ENCODE measurements around the gene OSBPL3.

Gene OSBPL3

DNA sequence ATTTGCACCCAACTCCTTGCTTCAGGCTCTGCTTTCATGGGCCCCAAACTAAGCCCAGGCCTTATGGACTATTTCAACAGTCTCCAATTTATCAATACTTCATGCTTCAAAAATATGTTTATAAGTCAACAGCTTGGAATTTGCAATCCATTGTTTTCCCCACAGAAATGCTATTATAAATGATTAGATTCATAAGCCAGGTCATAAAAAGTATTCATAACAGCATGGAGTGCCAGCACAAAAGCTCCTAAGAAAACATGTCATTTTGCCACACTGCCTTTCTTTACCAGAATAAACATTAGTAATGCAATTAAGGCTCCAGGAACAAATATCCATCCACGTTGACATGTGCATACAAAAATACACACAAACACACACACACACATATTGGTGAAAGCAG, 30.1 kb downstream of the OSBPL3 start:
- DNase-seq, result no peak

DNA sequence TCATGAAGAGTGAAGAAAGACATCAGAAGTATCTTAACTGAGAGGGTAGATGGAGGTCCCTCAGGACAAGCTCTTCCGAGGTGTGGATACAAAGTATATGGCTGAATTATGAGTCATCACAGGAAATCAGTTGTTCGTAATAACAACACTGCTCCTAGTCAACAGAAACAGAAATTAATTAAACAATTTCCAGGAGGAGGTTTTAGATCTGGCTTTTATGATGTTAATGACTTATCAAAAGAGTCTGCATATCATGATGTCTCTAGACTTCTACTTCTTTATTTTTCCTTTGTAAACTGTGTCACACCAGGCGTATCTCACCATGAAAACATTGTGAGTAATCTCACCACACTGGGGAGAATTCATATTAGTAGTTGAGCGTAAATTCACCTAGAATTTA, 31.2 kb downstream of the OSBPL3 start:
- DNase-seq, result no peak

GRCh38 chr7:24946467-24946866, 33.5 kb downstream of the OSBPL3 start:
- no peak for DNase-seq

GRCh38 chr7:24945899-24946298, 34.1 kb downstream of the OSBPL3 start:
- no peak for DNase-seq

- no peak for DNase-seq
These were observed 36.7 kb downstream of the OSBPL3 start for GRCh38 chr7:24943096-24943948.

- DNase-seq, result no peak
These were observed 37.8 kb downstream of the OSBPL3 start for GRCh38 chr7:24942226-24942625.

GRCh38 chr7:24939416-24939815, 40.6 kb downstream of the OSBPL3 start:
- DNase-seq, result no peak

DNA sequence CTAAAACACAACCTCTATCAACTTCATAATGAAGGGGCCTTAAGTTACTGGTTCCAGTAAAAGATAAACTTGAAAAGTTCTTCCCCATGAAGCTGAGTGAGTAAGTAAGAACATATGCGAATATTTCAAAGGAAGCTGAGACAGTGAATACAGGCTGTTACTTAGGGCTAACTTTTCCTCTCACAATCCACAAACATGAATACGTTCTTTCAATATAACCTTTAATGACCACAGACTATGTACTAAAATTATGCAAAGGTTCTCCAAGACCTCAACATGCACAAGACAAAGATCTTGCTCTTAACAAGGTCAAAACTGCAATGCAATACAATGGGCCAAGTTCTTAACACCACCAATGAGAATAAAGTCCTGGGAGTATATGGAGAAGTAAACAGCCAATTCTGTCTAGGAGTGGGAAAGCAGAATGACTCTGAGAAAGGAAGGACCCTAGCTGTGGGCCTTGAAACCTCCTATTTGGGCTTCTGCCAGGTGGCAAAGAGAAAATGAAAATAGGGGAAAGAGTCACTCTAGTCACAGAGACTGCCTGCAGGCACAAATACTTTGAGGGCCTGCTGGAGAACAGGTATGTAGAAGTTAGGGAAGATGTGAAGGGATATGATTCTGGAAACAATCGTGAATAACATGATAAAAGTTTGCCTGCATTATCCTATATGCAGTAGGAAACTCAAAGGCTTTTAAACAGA, 43.7 kb downstream of the OSBPL3 start:
- no peak for DNase-seq

DNA sequence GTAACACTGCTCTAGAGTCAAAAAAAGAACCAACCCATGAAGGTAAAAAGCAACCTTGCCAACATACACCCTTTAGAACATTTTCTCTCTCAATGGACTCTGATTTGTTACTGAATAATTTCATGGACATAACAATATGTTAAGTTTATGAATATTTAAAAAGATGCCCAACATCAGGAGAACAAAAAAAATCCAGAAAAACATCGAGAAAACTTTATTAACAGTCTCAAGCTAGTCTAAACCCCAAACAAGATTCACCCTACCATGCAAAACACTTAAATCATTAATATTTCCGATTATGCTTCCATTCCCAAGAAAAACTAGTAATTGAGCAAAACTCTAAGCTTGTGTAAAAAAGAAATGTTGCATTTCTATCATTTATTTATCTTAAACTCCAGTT, 46.7 kb downstream of the OSBPL3 start:
- no peak for DNase-seq

DNA sequence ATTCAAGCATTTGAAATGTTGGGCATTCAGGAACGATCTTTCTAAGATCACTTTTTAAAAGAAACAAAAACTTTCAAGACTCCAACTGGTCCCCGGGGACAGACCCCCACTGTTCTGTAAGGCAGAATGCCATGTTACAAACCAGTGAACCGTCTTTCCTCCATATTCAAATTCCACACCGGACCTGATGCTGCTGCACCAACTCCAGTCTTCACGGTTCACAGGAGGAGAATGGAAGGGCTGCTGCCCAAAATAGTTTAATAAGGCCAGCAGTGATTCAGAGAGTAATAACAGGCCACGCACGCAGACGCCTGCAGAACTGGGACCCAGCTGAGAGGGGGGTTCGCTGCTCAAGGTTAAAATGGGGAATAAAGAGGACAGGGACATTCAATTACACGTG, 47.2 kb downstream of the OSBPL3 start:
- DNase-seq, result no peak

DNA sequence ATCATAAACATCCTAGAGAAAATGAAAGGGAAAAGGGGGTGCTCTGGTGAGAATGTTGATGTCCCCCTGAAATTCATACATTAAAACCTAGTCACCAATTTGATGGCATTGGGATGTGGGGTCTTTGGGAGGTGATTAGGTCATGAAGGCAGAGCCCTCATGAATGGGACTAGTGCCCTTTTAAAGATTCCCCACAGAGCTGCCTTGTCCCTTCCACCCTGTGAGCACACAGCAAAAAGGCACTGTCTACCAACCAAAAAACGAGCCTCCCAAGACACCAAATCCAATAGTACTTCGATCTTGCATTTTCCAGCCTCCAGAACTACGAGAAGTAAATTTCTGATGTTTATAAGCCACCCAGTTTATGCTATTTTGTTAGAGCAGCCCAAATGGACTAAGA, 47.6 kb downstream of the OSBPL3 start:
- no peak for DNase-seq

- no peak for DNase-seq
These were observed 48.1 kb downstream of the OSBPL3 start for GRCh38 chr7:24931844-24932243.

DNA sequence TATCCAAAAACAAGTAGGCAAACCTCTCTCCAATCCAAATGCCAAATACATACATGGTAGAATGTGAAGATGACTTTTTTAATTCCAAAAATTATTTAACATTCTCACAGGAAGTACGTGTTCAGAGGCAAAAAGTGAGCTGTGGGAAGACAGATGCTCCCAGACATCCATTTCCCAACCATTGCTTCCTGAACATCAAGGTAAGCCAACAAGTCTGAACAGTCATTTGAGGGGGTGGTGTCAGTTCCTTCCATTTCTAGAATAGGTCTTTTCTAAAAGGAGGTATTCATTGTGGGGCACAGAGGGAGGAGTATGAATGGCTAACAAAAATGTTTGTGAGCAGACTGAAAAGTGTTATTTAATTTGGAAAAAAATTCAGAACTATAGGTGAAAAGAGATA, 49.1 kb downstream of the OSBPL3 start:
- no peak for DNase-seq

- no peak for DNase-seq
These were observed 53.1 kb downstream of the OSBPL3 start for GRCh38 chr7:24926623-24927524.

GRCh38 chr7:24924375-24924774, 55.6 kb downstream of the OSBPL3 start:
- DNase-seq, result no peak

DNA sequence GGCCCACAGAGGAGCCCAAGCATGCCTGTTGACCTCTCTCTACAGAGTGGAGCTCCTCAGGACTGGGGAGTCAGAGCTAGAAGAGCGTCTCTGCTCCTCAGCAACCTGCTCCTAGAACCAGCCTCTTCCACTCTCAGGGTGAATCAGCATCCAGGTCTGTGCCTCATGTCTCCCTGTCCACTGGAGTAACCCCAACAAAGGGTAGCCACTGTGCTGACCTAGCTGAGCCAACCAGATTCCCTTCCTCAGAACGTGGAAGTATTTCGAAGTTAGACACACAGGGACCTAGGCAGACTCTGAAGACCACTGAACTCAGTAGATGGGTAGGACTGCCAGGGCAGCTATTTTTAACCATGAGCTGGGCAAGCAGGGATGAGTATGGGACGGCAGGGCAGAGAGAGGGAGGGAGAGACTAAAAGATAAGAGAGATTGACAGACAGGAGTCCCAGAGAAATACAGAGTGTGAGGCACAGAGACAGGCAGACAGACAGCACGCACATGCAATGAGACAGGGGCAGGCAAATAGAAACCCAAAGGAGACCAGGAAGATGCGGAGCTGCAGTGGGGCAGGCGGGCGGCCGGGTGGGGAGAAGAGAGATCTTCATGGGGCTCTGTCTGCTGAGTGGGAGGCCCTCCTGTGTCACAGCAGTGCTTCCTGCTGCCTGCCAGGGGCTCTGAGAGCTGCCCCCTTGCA, 56.7 kb downstream of the OSBPL3 start:
- DNase-seq, result no peak

- no peak for DNase-seq
These were observed 57.7 kb downstream of the OSBPL3 start for GRCh38 chr7:24922099-24922773.

DNA sequence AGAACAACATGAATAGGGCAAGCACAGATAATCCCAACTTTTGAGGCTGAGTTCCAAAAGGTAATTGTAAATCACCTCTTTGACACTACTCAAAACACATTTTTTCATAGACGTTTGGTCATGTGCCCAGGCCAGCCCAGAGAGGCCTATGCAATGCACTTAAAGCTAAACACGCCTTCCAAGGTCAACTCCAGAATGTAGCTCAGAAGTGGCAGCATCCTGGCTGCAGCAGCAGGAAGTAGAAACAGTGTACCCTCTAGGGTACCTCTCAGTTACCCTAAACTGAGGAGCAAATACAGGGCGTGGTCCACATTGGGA, 58.7 kb downstream of the OSBPL3 start:
- no peak for DNase-seq

- DNase-seq, result no peak
These were observed 59.3 kb downstream of the OSBPL3 start for GRCh38 chr7:24920451-24921361.

GRCh38 chr7:24917510-24918239, 62.3 kb downstream of the OSBPL3 start:
- DNase-seq, result no peak
